Measurements from ENCODE around the gene BPHL.

DNA sequence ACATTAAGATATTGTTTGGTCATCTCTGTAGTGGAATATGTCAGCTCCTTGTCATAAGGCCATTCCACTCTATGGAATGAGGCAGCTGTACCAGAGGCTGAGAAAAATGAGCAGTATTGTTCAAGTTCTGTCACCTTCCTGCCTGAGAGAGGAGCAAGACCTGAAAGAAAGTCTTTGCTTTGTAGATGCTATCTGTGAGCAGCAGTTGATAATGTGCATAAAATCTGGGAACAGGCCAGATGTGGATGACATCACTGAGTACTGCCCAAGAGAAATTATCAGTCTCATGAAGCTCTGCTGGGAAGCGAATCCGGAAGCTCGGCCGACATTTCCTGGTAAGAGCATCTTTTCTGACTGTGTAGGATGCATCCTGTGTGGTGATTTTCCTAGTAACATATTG is 33.4 kb upstream of the BPHL start:
- TF ChIP-seq CTCF (IDR thresholded peaks at IDR 0.05): no peak
- no peak for TF ChIP-seq CEBPB (IDR thresholded peaks at IDR 0.05)
- no peak for TF ChIP-seq POLR2A (IDR thresholded peaks at IDR 0.05; ENCODE audit: low read length)
- TF ChIP-seq JUNB (IDR thresholded peaks at IDR 0.05): no peak
- TF ChIP-seq EP300 (IDR thresholded peaks at IDR 0.05): no peak
- TF ChIP-seq BHLHE40 (IDR thresholded peaks at IDR 0.05; ENCODE audit: low read depth, low read length): no peak
- TF ChIP-seq CBX8 (IDR thresholded peaks at IDR 0.05): no peak
- TF ChIP-seq JUN (IDR thresholded peaks at IDR 0.05): no peak
- TF ChIP-seq HDAC2 (IDR thresholded peaks at IDR 0.05): no peak
- TF ChIP-seq, protein P1, sequence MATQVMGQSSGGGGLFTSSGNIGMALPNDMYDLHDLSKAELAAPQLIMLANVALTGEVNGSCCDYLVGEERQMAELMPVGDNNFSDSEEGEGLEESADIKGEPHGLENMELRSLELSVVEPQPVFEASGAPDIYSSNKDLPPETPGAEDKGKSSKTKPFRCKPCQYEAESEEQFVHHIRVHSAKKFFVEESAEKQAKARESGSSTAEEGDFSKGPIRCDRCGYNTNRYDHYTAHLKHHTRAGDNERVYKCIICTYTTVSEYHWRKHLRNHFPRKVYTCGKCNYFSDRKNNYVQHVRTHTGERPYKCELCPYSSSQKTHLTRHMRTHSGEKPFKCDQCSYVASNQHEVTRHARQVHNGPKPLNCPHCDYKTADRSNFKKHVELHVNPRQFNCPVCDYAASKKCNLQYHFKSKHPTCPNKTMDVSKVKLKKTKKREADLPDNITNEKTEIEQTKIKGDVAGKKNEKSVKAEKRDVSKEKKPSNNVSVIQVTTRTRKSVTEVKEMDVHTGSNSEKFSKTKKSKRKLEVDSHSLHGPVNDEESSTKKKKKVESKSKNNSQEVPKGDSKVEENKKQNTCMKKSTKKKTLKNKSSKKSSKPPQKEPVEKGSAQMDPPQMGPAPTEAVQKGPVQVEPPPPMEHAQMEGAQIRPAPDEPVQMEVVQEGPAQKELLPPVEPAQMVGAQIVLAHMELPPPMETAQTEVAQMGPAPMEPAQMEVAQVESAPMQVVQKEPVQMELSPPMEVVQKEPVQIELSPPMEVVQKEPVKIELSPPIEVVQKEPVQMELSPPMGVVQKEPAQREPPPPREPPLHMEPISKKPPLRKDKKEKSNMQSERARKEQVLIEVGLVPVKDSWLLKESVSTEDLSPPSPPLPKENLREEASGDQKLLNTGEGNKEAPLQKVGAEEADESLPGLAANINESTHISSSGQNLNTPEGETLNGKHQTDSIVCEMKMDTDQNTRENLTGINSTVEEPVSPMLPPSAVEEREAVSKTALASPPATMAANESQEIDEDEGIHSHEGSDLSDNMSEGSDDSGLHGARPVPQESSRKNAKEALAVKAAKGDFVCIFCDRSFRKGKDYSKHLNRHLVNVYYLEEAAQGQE (IDR thresholded peaks at IDR 0.05): no peak
- TF ChIP-seq NR3C1 (IDR thresholded peaks at IDR 0.05): no peak

Data from A549 (cell line).